ENCODE results near the gene P3H2. TPM values are rescaled to one million over a fixed set of nuclear protein-coding genes. Genes with fewer than 3 reads are reported as not detected.

Gene P3H2
- total RNA-seq, 3 donors from 2014 or later: 16.1 to 51.1 (median 44.1) TPM

DNA sequence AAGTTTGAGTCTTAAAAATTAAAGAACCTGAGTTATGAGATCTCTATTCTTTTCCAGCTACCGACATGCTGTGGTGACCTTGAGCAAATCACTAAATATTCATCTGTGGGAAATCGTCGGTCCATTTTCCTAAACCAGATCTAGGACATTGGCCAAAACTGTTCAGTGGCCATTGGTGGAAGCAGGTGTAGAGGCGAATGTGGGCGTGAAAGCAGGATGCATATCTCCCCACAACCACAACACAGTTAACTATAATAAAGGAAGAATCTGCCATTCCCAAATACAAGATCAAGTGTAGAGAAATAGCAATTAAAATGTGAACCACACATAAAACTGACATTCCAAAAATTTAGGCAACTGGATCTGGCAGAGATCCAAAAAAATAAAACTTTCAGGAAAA lies 129.9 kb downstream of the P3H2 start:
- no peaks in the 10 kb centered on the region for H3K36me3 ChIP-seq (ENCODE audit: low read depth)
- ATAC-seq (no peak), DNase-seq (no peak)
- no peak overlapping the region for H3K4me3 ChIP-seq
- H3K9me3 ChIP-seq: no peaks in the 10 kb centered on the region
- TF ChIP-seq, protein P1, sequence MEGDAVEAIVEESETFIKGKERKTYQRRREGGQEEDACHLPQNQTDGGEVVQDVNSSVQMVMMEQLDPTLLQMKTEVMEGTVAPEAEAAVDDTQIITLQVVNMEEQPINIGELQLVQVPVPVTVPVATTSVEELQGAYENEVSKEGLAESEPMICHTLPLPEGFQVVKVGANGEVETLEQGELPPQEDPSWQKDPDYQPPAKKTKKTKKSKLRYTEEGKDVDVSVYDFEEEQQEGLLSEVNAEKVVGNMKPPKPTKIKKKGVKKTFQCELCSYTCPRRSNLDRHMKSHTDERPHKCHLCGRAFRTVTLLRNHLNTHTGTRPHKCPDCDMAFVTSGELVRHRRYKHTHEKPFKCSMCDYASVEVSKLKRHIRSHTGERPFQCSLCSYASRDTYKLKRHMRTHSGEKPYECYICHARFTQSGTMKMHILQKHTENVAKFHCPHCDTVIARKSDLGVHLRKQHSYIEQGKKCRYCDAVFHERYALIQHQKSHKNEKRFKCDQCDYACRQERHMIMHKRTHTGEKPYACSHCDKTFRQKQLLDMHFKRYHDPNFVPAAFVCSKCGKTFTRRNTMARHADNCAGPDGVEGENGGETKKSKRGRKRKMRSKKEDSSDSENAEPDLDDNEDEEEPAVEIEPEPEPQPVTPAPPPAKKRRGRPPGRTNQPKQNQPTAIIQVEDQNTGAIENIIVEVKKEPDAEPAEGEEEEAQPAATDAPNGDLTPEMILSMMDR (IDR thresholded peaks at IDR 0.05): no peak
- intact Hi-C loops (cut with DNase I, micrococcal nuclease): no loop called here
- no peaks in the 10 kb centered on the region for H3K4me1 ChIP-seq (ENCODE audit: low read depth)

DNA sequence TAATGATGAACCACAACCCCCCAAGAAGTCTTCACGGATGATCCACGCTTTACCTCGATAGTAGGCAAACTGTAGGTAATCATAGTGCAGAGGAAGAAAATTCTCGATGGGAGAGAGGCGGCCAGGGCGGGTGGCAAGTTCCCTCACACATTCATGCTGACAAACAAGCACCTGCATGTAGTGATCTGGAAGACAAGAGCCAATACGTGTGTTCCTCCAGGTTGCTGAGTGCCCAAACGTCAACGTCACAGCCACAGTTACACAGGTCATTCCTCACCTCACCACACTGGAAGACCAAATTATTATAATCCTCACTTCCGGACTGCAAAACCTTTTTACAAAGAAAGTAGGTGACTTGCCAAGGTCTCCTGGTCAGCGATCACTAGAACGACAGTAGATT lies 131.8 kb downstream of the P3H2 start:
- Histone ChIP-seq H3K9me3 (no peaks in the 10 kb centered on the region), H3K36me3 (ENCODE audit: low read depth) (no peaks in the 10 kb centered on the region), H3K4me3 (no peak overlapping the region), H3K4me1 (ENCODE audit: low read depth) (no peaks in the 10 kb centered on the region)
- intact Hi-C loops (cut with DNase I, micrococcal nuclease): no loop called here
- ATAC-seq (no peak), DNase-seq (no peak)
- TF ChIP-seq, protein P1 (IDR thresholded peaks at IDR 0.05): no peak

DNA sequence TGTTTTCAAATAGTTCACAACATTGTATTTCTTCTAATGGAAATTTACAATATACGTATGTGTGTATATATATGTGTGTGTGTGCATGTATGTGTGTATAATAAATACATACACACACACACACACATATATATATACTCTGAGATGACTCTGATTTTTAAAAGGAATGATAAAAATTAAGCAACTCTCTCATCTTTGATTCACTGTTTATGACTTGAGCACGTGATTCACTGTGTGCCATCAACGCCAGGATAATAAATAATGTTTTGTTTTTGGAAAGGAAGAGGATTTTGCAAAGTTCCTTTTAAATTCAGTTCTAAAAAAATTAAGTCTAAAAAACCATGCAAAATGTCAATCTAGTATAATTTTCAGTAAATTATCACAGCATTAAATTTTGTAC lies 132.4 kb downstream of the P3H2 start:
- Histone ChIP-seq H3K4me1 (ENCODE audit: low read depth) (no peaks in the 10 kb centered on the region), H3K36me3 (ENCODE audit: low read depth) (no peaks in the 10 kb centered on the region), H3K9me3 (no peaks in the 10 kb centered on the region), H3K4me3 (no peak overlapping the region)
- ATAC-seq: no peak
- intact Hi-C loops (cut with DNase I, micrococcal nuclease): no loop called here
- TF ChIP-seq, protein P1 (IDR thresholded peaks at IDR 0.05): no peak
- no peak for DNase-seq

DNA sequence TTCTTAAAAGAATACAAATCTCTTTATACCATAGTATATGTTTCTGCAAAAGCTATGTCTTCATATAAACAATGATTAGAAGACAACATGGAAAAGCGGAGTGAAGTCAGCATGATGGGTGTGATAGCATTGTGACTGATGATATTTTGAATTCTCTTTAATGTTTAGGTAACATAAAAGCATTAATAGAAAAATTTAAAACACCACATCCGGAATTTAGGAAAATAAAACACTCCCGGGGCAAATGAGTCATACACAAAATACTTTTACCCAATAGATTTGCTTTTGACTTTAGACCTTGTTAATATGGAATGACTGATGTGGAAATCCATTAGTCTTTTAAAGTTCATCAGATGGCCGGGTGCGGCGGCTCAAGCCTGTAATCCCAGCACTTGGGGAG lies 134.7 kb downstream of the P3H2 start:
- DNase-seq (no peak), ATAC-seq (no peak)
- H3K9me3 ChIP-seq: no peaks in the 10 kb centered on the region
- no peaks in the 10 kb centered on the region for H3K36me3 ChIP-seq (ENCODE audit: low read depth)
- TF ChIP-seq, protein P1 (IDR thresholded peaks at IDR 0.05): no peak
- intact Hi-C loops (cut with DNase I, micrococcal nuclease): no loop called here
- no peak overlapping the region for H3K4me3 ChIP-seq
- H3K4me1 ChIP-seq (ENCODE audit: low read depth): no peaks in the 10 kb centered on the region

DNA sequence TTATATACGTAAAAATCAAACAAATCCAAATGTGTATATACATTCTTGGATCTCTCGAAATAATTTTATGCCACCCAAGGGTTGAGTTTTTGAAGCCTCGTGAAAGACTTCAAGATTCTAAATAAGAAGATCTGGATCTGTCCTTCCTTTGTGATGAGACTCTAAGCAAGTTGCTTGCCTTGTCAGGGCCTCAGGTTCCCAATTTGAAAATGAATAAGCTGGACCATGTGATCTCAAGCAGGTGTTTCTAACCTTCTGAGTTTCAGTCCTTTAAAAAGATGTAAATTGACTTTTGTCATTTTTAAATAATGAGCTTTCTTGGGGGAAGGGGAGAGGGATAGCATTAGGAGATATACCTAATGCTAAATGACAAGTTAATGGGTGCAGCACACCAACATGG lies 137.1 kb downstream of the P3H2 start:
- intact Hi-C loops (cut with DNase I, micrococcal nuclease): no loop called here

More for the DNA sequence above, 137.1 kb downstream of the P3H2 start:
- DNase-seq: no peak
- Histone ChIP-seq H3K9me3 (no peaks in the 10 kb centered on the region), H3K4me3 (no peak overlapping the region), H3K4me1 (ENCODE audit: low read depth) (no peaks in the 10 kb centered on the region), H3K36me3 (ENCODE audit: low read depth) (no peaks in the 10 kb centered on the region)
- ATAC-seq: no peak
- TF ChIP-seq, protein P1 (IDR thresholded peaks at IDR 0.05): no peak
